Subcutaneous abdominal adipose tissue (tissue), 5 donors: ENCODE data around the gene C2CD4A.

Experiments
- H3K27ac ChIP-seq: one replicate; pipeline ENCODE4 v1.7.0; 2013; ENCODE audit warnings: low read depth, mild to moderate bottlenecking, inconsistent platforms, low read length, moderate library complexity
- H3K27me3 ChIP-seq, 5 donors: one replicate each; pipeline ENCODE4 v1.7.0; 2013; ENCODE audit warnings: low read length in 5 of 5, inconsistent platforms in 1 of 5; ENCODE audit not compliant: control insufficient read depth in 5 of 5, insufficient read depth in 4 of 5
- H3K36me3 ChIP-seq, 5 donors: one replicate each; pipeline ENCODE4 v1.7.0; 2013; ENCODE audit warnings: low read length in 5 of 5; ENCODE audit not compliant: control insufficient read depth in 5 of 5, insufficient read depth in 5 of 5
- H3K4me1 ChIP-seq, 5 donors: one replicate each; pipeline ENCODE4 v1.7.0; 2013; ENCODE audit warnings: low read length in 5 of 5, mild to moderate bottlenecking in 3 of 5, moderate library complexity in 1 of 5; ENCODE audit not compliant: control insufficient read depth in 5 of 5, insufficient read depth in 5 of 5
- H3K4me3 ChIP-seq, 5 donors: one replicate each; pipeline ENCODE4 v1.7.0; 2013; ENCODE audit warnings: low read length in 5 of 5, low read depth in 1 of 5
- H3K9ac ChIP-seq, 5 donors: one replicate each; pipeline ENCODE4 v1.7.0; 2013; ENCODE audit warnings: low read length in 5 of 5, mild to moderate bottlenecking in 4 of 5, moderate library complexity in 3 of 5
- H3K9me3 ChIP-seq, 5 donors: one replicate each; pipeline ENCODE4 v1.7.0; 2013; ENCODE audit warnings: low read length in 5 of 5; ENCODE audit not compliant: control insufficient read depth in 5 of 5
- donor health status: healthy.
- donor health status: healthy.
- donor health status: healthy.
- donor health status: healthy.
- donor health status: healthy.

C2CD4A gene

GRCh38 chr15:62112616-62113593, 46.1 kb downstream of the C2CD4A start:
- Histone ChIP-seq H3K36me3 (no peaks in the 10 kb centered on the region), H3K4me3 (no peak overlapping the region), H3K4me1 (peaks cover 4 to 28% (median 18%) of the 10 kb centered on the region in 5 donors), H3K9me3 (no peaks in the 10 kb centered on the region), H3K9ac (no peak overlapping the region), H3K27me3 (no peaks in the 10 kb centered on the region), H3K27ac (no peak overlapping the region)

- no peaks in the 10 kb centered on the region for H3K36me3 ChIP-seq
- no peak overlapping the region for H3K9ac ChIP-seq
- H3K4me1 ChIP-seq: peaks cover 5 to 22% (median 9%) of the 10 kb centered on the region in 5 donors
- no peak overlapping the region for H3K27ac ChIP-seq
- no peaks in the 10 kb centered on the region for H3K9me3 ChIP-seq
- no peak overlapping the region for H3K4me3 ChIP-seq
- H3K27me3 ChIP-seq: no peaks in the 10 kb centered on the region
These were observed 49.1 kb downstream of the C2CD4A start for GRCh38 chr15:62115847-62116246.

GRCh38 chr15:62118520-62119226, 51.9 kb downstream of the C2CD4A start:
- Histone ChIP-seq H3K4me1 (peaks cover 5 to 20% (median 7%) of the 10 kb centered on the region in 5 donors), H3K27me3 (no peaks in the 10 kb centered on the region), H3K9me3 (no peaks in the 10 kb centered on the region), H3K4me3 (peak overlapping the region; percentile 14 to 60 (median 46)), H3K36me3 (no peaks in the 10 kb centered on the region), H3K27ac (peak overlapping the region; percentile 70), H3K9ac (peak overlapping the region in 3 of 5 donors; percentile 5 to 36 (median 21))

GRCh38 chr15:62119227-62119864, 52.6 kb downstream of the C2CD4A start:
- H3K4me1 ChIP-seq: peaks cover 5 to 22% (median 12%) of the 10 kb centered on the region in 5 donors
- peak overlapping the region; percentile 14 to 60 (median 46) for H3K4me3 ChIP-seq
- peak overlapping the region; percentile 5 to 58 (median 34) for H3K9ac ChIP-seq
- no peaks in the 10 kb centered on the region for H3K9me3 ChIP-seq
- H3K27ac ChIP-seq: peak overlapping the region; percentile 70
- no peaks in the 10 kb centered on the region for H3K36me3 ChIP-seq
- H3K27me3 ChIP-seq: no peaks in the 10 kb centered on the region

- Histone ChIP-seq H3K27ac (peak overlapping the region; percentile 70), H3K4me3 (no peak overlapping the region), H3K4me1 (peaks cover 5 to 27% (median 13%) of the 10 kb centered on the region in 5 donors), H3K9ac (peak overlapping the region in 1 of 5 donors; percentile 58), H3K27me3 (no peaks in the 10 kb centered on the region), H3K36me3 (no peaks in the 10 kb centered on the region), H3K9me3 (no peaks in the 10 kb centered on the region)
These were observed 53.1 kb downstream of the C2CD4A start for GRCh38 chr15:62119874-62120273.
